Superior temporal gyrus (tissue), 1 donor: ENCODE results near the gene HMX3.
A peak's percentile ranks its signal among the peaks of the same experiment; 100 is the strongest.

ENCODE experiments used
- DNase-seq: peaks from one replicate; pipeline ENCODE4 v3.0.0-alpha.2; 2016; ENCODE audit errors: extremely low spot score

Gene HMX3

GRCh38 chr10:123147635-123148413 lies 12.1 kb downstream of the HMX3 start, which contains the start of gene HMX2:
HMX2 (plus strand) TSS chr10:123148136; CDS start chr10:123148379, 243 bp downstream.
- no peak for DNase-seq

GRCh38 chr10:123148414-123149161 lies 12.8 kb downstream of the HMX3 start:
- DNase-seq: no peak

- DNase-seq: no peak
These were observed 13.4 kb downstream of the HMX3 start for GRCh38 chr10:123149162-123149567.

GRCh38 chr10:123149568-123150270 lies 13.9 kb downstream of the HMX3 start:
- DNase-seq: no peak

GRCh38 chr10:123150271-123150985 lies 14.7 kb downstream of the HMX3 start:
- DNase-seq: no peak

GRCh38 chr10:123150986-123151736 lies 15.4 kb downstream of the HMX3 start:
- no peak for DNase-seq

GRCh38 chr10:123151737-123152135 lies 16.0 kb downstream of the HMX3 start:
- DNase-seq: peak; percentile 28

GRCh38 chr10:123153486-123154091 lies 17.8 kb downstream of the HMX3 start:
- DNase-seq: no peak

GRCh38 chr10:123154092-123154710 lies 18.4 kb downstream of the HMX3 start, which contains the start of gene BUB3:
BUB3 (plus strand) TSS chr10:123154402; CDS start chr10:123154918, 516 bp downstream.
- peak; percentile 100 for DNase-seq

GRCh38 chr10:123154711-123155505 lies 19.1 kb downstream of the HMX3 start:
- no peak for DNase-seq

GRCh38 chr10:123156078-123156477 lies 20.3 kb downstream of the HMX3 start:
- no peak for DNase-seq

- no peak for DNase-seq
These were observed 21.4 kb downstream of the HMX3 start for GRCh38 chr10:123157210-123157609.

GRCh38 chr10:123158682-123159081 lies 22.9 kb downstream of the HMX3 start:
- DNase-seq: no peak

- DNase-seq: no peak
These were observed 24.7 kb downstream of the HMX3 start for GRCh38 chr10:123160311-123160980.

GRCh38 chr10:123164319-123164718 lies 28.5 kb downstream of the HMX3 start:
- no peak for DNase-seq

GRCh38 chr10:123165445-123166072 lies 29.8 kb downstream of the HMX3 start:
- DNase-seq: no peak

- no peak for DNase-seq
These were observed 30.8 kb downstream of the HMX3 start for GRCh38 chr10:123166618-123167017.

GRCh38 chr10:123170961-123171360 lies 35.2 kb downstream of the HMX3 start:
- DNase-seq: no peak
